ENCODE measurements around the gene P2RX3.

P2RX3 gene

DNA sequence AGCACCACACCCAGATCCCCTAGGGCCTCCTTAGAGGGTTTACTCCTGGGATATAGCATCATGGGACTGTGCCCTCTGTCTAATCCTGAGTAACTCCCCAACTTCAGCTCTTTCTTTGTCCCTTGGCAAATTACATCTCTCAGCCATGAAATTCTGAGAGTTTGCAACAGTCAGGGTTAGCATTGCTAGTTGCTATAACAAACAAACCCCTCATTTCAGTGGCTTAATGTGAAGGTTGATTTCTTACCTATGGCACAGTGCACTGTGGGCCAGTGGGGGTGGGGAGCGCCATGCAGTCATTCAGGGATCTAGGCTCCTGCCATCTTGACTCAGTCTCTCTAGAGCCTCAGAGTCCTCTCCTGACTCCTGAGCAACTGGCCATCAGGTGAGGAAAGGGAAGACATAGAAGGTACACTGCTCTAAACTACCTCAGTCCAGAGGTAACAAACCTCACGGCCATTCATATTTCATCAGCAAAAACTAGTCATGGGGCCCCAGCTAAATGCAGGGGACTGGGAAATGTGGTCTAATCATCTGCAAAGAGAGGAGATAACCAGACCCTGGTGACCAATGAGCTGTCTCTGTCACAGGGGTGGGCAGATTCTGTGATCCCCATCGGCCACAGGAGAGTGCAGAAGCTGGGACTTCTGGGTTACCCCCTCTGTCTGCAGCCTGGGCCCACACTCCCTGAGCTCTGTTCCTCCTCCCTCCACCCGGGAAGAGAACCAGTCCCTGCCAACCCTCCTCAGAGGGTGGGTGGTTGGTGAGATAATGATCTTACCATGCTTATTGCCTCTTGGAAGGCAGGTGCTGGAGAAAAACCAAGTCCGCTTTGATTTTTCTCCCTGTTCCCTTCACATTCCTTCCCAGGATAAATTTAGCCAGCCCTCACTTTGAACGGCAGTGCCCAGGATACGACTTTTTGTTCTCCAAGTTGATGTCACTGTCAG lies 25.3 kb downstream of the P2RX3 start:
- H3K4me3 ChIP-seq (ENCODE audit: low read depth, low read length), result no peak overlapping the region
- TF ChIP-seq, protein P1, sequence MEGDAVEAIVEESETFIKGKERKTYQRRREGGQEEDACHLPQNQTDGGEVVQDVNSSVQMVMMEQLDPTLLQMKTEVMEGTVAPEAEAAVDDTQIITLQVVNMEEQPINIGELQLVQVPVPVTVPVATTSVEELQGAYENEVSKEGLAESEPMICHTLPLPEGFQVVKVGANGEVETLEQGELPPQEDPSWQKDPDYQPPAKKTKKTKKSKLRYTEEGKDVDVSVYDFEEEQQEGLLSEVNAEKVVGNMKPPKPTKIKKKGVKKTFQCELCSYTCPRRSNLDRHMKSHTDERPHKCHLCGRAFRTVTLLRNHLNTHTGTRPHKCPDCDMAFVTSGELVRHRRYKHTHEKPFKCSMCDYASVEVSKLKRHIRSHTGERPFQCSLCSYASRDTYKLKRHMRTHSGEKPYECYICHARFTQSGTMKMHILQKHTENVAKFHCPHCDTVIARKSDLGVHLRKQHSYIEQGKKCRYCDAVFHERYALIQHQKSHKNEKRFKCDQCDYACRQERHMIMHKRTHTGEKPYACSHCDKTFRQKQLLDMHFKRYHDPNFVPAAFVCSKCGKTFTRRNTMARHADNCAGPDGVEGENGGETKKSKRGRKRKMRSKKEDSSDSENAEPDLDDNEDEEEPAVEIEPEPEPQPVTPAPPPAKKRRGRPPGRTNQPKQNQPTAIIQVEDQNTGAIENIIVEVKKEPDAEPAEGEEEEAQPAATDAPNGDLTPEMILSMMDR (IDR thresholded peaks at IDR 0.05; ENCODE audit: insufficient read depth, low read depth, low read length, missing control alignments), result no peak
- DNase-seq (ENCODE audit: low read depth), result no peak

DNA sequence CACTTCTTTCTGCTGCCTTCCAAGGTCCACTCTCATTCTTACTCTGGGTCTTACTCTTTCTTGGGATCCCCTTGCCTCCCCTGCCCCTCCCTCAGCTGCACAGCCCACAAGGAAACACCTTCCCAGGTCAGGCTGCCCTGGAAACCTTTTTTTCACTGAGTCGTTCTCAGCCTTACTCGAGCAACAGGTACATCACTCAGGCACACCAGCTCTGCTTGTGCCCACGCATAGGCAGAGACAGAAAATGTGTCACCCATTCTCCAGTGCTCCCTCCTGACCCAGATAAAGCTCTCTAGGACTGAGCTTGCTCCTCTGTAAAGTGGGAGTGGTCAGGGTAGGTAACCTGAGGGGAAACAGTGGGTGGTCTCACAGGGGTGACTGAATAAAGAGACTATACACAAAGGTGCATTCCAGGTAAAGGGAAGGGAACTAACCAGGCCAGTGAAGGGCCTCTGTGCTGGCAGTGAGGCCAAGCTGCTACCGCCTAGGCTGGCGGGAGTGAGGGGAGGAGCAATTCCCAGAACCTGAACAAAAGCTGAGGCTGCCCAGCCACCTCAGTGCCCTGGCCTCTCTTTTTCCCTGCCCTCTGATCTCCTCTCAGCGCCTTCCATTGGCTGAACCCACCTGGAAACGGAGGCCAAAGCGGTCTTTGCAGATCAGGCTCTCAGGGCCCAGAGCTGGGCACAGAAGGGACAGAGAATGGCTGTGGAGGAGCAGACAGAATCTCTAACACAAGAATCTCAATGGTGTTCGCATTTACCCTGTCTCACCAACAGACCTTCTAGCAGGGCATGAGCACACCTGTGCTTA lies 26.9 kb downstream of the P2RX3 start:
- TF ChIP-seq, protein P1 (IDR thresholded peaks at IDR 0.05; ENCODE audit: insufficient read depth, low read depth, low read length, missing control alignments), result no peak
- no peak for DNase-seq (ENCODE audit: low read depth)
- H3K4me3 ChIP-seq (ENCODE audit: low read depth, low read length), result no peak overlapping the region

DNA sequence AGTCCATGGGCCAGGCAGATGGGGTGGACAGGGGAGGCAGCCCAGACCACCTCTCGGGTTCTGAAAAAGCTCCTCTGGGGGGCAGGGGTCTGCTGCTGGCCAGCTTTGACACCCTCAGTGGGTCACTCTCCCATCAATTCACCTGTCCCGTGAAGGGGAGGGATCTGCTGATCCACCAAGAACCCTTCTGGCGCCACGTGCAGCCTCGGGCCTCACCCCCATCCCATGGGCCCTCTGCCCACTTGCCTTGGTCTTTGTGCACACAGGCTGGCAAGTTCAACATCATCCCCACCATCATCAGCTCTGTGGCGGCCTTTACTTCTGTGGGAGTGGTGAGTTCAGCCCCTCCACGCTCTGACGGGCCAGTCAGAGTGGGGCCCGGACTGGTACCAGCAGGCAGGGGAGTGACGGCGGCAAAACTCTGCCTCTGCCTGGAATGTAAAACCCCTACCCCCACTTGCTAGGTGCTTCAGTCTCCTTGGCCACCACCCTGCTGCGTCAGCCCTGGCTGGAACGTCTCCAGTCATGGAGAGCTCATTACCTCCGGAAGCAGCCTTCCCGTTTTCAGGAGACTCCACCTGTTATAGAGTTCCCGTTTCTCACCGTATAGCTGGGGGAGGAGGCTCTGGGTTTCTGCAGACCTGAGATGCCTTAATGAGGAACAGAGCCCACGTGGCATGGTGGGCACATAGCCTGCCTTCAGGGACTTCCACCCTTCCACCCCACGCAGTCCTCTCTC lies 30.1 kb downstream of the P2RX3 start:
- TF ChIP-seq, protein P1 (IDR thresholded peaks at IDR 0.05; ENCODE audit: insufficient read depth, low read depth, low read length, missing control alignments), result no peak
- H3K4me3 ChIP-seq (ENCODE audit: low read depth, low read length), result no peak overlapping the region
- no peak for DNase-seq (ENCODE audit: low read depth)

DNA sequence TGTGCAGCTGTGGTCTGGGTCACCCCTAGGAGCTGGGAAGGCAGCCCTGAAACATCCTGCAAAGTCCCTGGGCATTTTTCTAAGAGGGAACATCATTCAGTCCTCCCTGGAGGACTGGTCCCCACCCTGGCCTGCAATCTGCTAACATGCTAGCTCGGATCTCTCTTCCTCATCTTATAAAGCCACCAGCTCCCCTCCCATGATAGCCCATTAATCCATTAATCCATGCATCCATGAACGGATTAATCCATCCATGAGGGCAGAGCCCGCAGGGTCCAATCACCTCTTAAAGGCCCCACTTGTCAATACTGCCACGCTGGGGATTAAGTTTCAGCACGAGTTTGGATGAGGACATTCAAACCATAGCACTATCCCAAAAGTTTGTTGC lies 30.7 kb downstream of the P2RX3 start:
- TF ChIP-seq, protein P1 (IDR thresholded peaks at IDR 0.05; ENCODE audit: insufficient read depth, low read depth, low read length, missing control alignments), result no peak
- no peak overlapping the region for H3K4me3 ChIP-seq (ENCODE audit: low read depth, low read length)
- DNase-seq (ENCODE audit: low read depth), result no peak

DNA sequence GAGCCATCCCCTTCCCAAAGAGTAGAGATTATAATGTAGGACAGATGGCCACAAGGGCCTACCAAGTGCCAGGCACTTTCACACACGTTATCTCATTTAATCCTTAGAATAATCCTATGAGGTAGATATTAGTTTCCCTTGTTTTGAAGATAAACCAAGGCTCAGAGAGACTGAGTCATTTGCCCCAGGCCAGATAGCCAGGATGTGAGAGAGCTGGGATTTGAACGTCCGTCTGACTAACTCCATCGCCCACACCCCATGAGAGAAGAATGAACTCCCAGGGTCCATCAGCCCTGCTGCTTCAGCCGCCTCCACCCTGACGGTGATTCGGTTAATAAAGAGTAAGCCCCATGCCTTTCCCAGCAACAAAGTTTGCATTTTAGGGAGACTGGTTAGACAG lies 32.1 kb downstream of the P2RX3 start:
- TF ChIP-seq, protein P1 (IDR thresholded peaks at IDR 0.05; ENCODE audit: insufficient read depth, low read depth, low read length, missing control alignments), result no peak
- no peak overlapping the region for H3K4me3 ChIP-seq (ENCODE audit: low read depth, low read length)
- no peak for DNase-seq (ENCODE audit: low read depth)

DNA sequence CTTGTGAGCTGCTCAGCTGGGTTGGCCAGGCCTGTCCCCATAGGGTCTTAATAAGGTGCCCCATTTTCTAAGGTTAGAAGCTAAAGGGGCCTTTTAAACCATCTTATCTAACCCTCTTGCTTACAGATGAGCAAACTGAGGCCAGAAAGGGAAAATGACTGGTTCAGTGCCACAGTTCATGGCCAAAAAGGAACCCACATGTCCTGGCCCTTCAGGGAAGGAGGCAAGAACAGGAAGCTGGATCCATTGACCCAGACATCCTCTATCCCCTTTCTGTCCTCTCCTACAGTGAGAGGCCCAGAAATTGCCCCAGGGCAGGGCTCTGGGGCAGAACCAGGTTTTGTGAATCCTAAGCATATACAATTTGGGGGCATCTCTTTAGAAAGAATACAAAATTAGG lies 32.8 kb downstream of the P2RX3 start:
- no peak for DNase-seq (ENCODE audit: low read depth)
- no peak overlapping the region for H3K4me3 ChIP-seq (ENCODE audit: low read depth, low read length)
- TF ChIP-seq, protein P1 (IDR thresholded peaks at IDR 0.05; ENCODE audit: insufficient read depth, low read depth, low read length, missing control alignments), result no peak

Measured in GM12865 (cell line).